HepG2 (cell line): Measurements from ENCODE around the gene OPALIN. TPM values are rescaled to one million over a fixed set of nuclear protein-coding genes. Genes with fewer than 3 reads are reported as not detected.
A peak's percentile ranks its signal among the peaks of the same experiment; 100 is the strongest.

ENCODE experiments used
- ATAC-seq: fragments of 200-7000 bp; cut with Tn5 transposase; 3 replicates; pipeline ENCODE4 v1.9.1; 2020; ENCODE audit warnings: mild to moderate bottlenecking, moderate library complexity
- BruUV-seq: library from RNA; stranded (reverse); fragments of 400-500 nt; replicated peaks from 2 replicates; lab custom pipeline; 2021; lab: Mats Ljungman, UMichigan
- CTCF ChIA-PET: fragments of 300-600 bp; formaldehyde crosslinking; extraction: SDS; loops from one replicate; lab custom pipeline; 2021; ENCODE audit warnings: low total read pairs, inconsistent platforms, low intra/inter-chr PET ratio; lab: Yijun Ruan, JAX
- POLR2A ChIA-PET: fragments of 350-600 bp; sonication (Branson Sonifier 250); formaldehyde crosslinking; loops from one replicate; lab custom pipeline; 2020; ENCODE audit warnings: antibody characterized with exemption, inconsistent platforms; lab: Yijun Ruan, JAX
- DNase-seq: peaks from one replicate; pipeline ENCODE4 v3.0.0-alpha.2; 2015; ENCODE audit warnings: low spot score
- FAIRE-seq: peaks from 3 replicates; lab custom pipeline; 2011; peaks lifted over from hg19 to GRCh38; lab: Jason Lieb, UNC
- H2AFZ ChIP-seq: one replicate; pipeline ENCODE4 v1.6.1; 2011; ENCODE audit warnings: low read length, inconsistent platforms
- H3K27ac ChIP-seq: fragments of 300-600 bp; 3 replicates; pipeline ENCODE4 v1.8.0; 2011; ENCODE audit warnings: mixed run types, mild to moderate bottlenecking, mixed read lengths, low read length, inconsistent platforms; ENCODE audit not compliant: insufficient read depth; ENCODE audit errors: extremely low read length
- H3K27me3 ChIP-seq, 2 experiments: fragments of 200-600 bp in 1 of 2; 2 replicates in 1 of 2; 3 replicates in 1 of 2; pipeline versions ENCODE4 v1.6.0 to v1.8.0; 2011; ENCODE audit warnings: low read length in 2 of 2, mild to moderate bottlenecking in 2 of 2, moderate library complexity in 2 of 2, inconsistent platforms in 1 of 2; ENCODE audit not compliant: insufficient read depth in 2 of 2, control insufficient read depth in 1 of 2
- H3K36me3 ChIP-seq, 2 experiments: fragments of 200-600 bp in 1 of 2; replicated peaks in 1 of 2; 2 replicates in 1 of 2; 3 replicates in 1 of 2; pipeline versions ENCODE4 v1.5.1 to v1.8.0; 2011; ENCODE audit warnings: low read length in 2 of 2, inconsistent platforms in 1 of 2; ENCODE audit not compliant: insufficient read depth in 2 of 2, control insufficient read depth in 1 of 2
- H3K4me1 ChIP-seq: 2 replicates; pipeline ENCODE4 v1.5.1; 2012; ENCODE audit warnings: low read length, inconsistent platforms; ENCODE audit not compliant: insufficient read depth
- H3K4me2 ChIP-seq: 2 replicates; pipeline ENCODE4 v1.6.0; 2011; ENCODE audit warnings: low read depth, low read length, inconsistent platforms
- H3K4me3 ChIP-seq, 3 experiments: fragments of 200-600 bp in 1 of 3; sonication (generic), shearing (Covaris generic) in 1 of 3; replicated peaks in 1 of 3; 2 replicates each; pipeline ENCODE4 v1.5.1; 2011 to 2016; ENCODE audit warnings: low read length in 3 of 3, inconsistent platforms in 2 of 3, low read depth in 2 of 3, mild to moderate bottlenecking in 2 of 3, control low read depth in 1 of 3, mixed read lengths in 1 of 3; ENCODE audit not compliant: insufficient read depth in 1 of 3
- H3K79me2 ChIP-seq: one replicate; pipeline ENCODE4 v1.6.1; 2011; ENCODE audit warnings: low read length, inconsistent platforms; ENCODE audit not compliant: insufficient read depth
- H3K9ac ChIP-seq: 2 replicates; pipeline ENCODE4 v1.6.0; 2011; ENCODE audit warnings: mild to moderate bottlenecking, low read depth, low read length, inconsistent platforms; ENCODE audit not compliant: insufficient read depth
- H3K9me3 ChIP-seq: 2 replicates; pipeline ENCODE4 v1.5.1; 2012; ENCODE audit warnings: mild to moderate bottlenecking, low read length
- H4K20me1 ChIP-seq: 2 replicates; pipeline ENCODE4 v1.6.0; 2011; ENCODE audit warnings: inconsistent platforms, mild to moderate bottlenecking, low read length, moderate library complexity; ENCODE audit not compliant: insufficient read depth
- KDM2A ChIP-seq: sonication (generic); formaldehyde crosslinking; IDR thresholded peaks from 2 replicates; pipeline ENCODE4 v1.4.0; 2020; ENCODE audit warnings: low read depth, missing genetic modification reagents, borderline replicate concordance
- RAD21 ChIP-seq: fragments of 450-650 bp; formaldehyde crosslinking; IDR thresholded peaks from 2 replicates; pipeline ENCODE4 v1.5.0; 2020; ENCODE audit warnings: mild to moderate bottlenecking
- STAG1 ChIP-seq: sonication (generic); formaldehyde crosslinking; IDR thresholded peaks from 2 replicates; pipeline ENCODE4 v1.4.0; 2020; ENCODE audit warnings: missing genetic modification reagents
- TARDBP ChIP-seq: sonication (generic); formaldehyde crosslinking; IDR thresholded peaks from 2 replicates; pipeline ENCODE4 v1.8.0; 2022; ENCODE audit warnings: mild to moderate bottlenecking, missing genetic modification reagents
- XRCC5 ChIP-seq: fragments of 200-400 bp; formaldehyde crosslinking; optimal IDR thresholded peaks from 2 replicates; pipeline ENCODE3; 2017; ENCODE audit warnings: mild to moderate bottlenecking, low read length
- ZBTB38 ChIP-seq: sonication (generic); formaldehyde crosslinking; IDR thresholded peaks from 2 replicates; pipeline ENCODE4 v1.5.1; 2020; ENCODE audit warnings: mild to moderate bottlenecking, missing genetic modification reagents
- ZKSCAN5 ChIP-seq: sonication (generic); formaldehyde crosslinking; IDR thresholded peaks from 2 replicates; pipeline ENCODE4 v1.5.1; 2020; ENCODE audit warnings: mild to moderate bottlenecking, missing genetic modification reagents
- ZNF180 ChIP-seq: sonication (generic); formaldehyde crosslinking; IDR thresholded peaks from 2 replicates; pipeline ENCODE4 v1.4.0; 2020; ENCODE audit warnings: low read depth, missing genetic modification reagents, borderline replicate concordance
- ZNF224 ChIP-seq: sonication (generic); formaldehyde crosslinking; IDR thresholded peaks from 2 replicates; pipeline ENCODE4 v1.5.0; 2020; ENCODE audit warnings: mild to moderate bottlenecking, missing genetic modification reagents
- ZNF510 ChIP-seq: sonication (generic); formaldehyde crosslinking; IDR thresholded peaks from 2 replicates; pipeline ENCODE4 v1.4.0; 2020; ENCODE audit warnings: low read depth, mild to moderate bottlenecking, missing genetic modification reagents
- WGBS: methylation state at CpG from one replicate; pipeline ENCODE4 v1.1.6; 2017; ENCODE audit warnings: low lambda C conversion rate; 5-methylcytosine and 5-hydroxymethylcytosine counted together
- in situ Hi-C: cut with HindIII; loops from 2 replicates; pipeline ENCODE4 v1.10.0; 2017; ENCODE audit warnings: low pct_unique_long_range_greater_than_20kb; ENCODE audit not compliant: extremely low pct_ligation_motif_present
- intact Hi-C: fragments of 100-400 bp; cut with micrococcal nuclease; formaldehyde crosslinking; loops from one replicate; pipeline ENCODE4 v1.10.0; 2022; ENCODE audit not compliant: unreplicated experiment
- polyA plus RNA-seq, 8 experiments: library from polyadenylated mRNA; depleted of rRNA in 3 of 8; stranded (reverse) in 7 of 8; unstranded in 1 of 8; fragments of >200 nt; fragmentation: Illumina TruSeq in 4 of 8; extraction: Trizol in 4 of 8; gene quantifications; 2 replicates each; pipeline versions ENCODE4 v1.2.1 to v1.2.3, GENCODE V29; 2011 to 2016; ENCODE audit warnings: low read depth in 4 of 8, missing spikeins in 1 of 8, mixed read lengths in 1 of 8; ENCODE audit not compliant: insufficient read depth in 1 of 8
- total RNA-seq, 5 experiments: library from RNA; depleted of rRNA; stranded (reverse); fragments of >200 nt; fragmentation: Illumina TruSeq; extraction: Trizol; gene quantifications; 2 replicates each; pipeline ENCODE4 v1.2.3, GENCODE V29; 2016; ENCODE audit warnings: low read depth in 1 of 5
- TF ChIP-seq, protein P1 (sequence below): sonication (generic); formaldehyde crosslinking; IDR thresholded peaks from 2 replicates; pipeline ENCODE4 v1.5.1; 2020; ENCODE audit warnings: missing genetic modification reagents, mild to moderate bottlenecking, borderline replicate concordance
- TF ChIP-seq, protein P2 (sequence below): sonication (generic); formaldehyde crosslinking; IDR thresholded peaks from 2 replicates; pipeline ENCODE4 v1.8.1; 2023; ENCODE audit warnings: mild to moderate bottlenecking, inconsistent platforms, moderate library complexity, missing genetic modification reagents, borderline replicate concordance
- TF ChIP-seq, protein P3 (sequence below): sonication (generic); formaldehyde crosslinking; IDR thresholded peaks from 2 replicates; pipeline ENCODE4 v1.4.0; 2020; ENCODE audit warnings: missing genetic modification reagents
- TF ChIP-seq, protein P4 (sequence below): IDR thresholded peaks from 2 replicates; pipeline ENCODE4 v1.6.1; 2016
- TF ChIP-seq, protein P5 (sequence below): IDR thresholded peaks from 2 replicates; pipeline ENCODE4 v1.6.1; 2016; ENCODE audit warnings: missing genetic modification reagents, missing compliant biosample characterization

Gene OPALIN
- total and polyA plus RNA-seq, 2 of the 13 experiments (the other 11 are each of a cell fraction or from before 2014, with no cell fraction given): not detected

- TF ChIP-seq, protein P1, sequence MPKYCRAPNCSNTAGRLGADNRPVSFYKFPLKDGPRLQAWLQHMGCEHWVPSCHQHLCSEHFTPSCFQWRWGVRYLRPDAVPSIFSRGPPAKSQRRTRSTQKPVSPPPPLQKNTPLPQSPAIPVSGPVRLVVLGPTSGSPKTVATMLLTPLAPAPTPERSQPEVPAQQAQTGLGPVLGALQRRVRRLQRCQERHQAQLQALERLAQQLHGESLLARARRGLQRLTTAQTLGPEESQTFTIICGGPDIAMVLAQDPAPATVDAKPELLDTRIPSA (CRISPR knock-in tag): no peak
- TF ChIP-seq ZBTB38 (CRISPR knock-in tag) (no peak), TARDBP (no peak)
These were observed 39.1 kb upstream of the OPALIN start (continued) for GRCh38 chr10:96397902-96398301.

DNA sequence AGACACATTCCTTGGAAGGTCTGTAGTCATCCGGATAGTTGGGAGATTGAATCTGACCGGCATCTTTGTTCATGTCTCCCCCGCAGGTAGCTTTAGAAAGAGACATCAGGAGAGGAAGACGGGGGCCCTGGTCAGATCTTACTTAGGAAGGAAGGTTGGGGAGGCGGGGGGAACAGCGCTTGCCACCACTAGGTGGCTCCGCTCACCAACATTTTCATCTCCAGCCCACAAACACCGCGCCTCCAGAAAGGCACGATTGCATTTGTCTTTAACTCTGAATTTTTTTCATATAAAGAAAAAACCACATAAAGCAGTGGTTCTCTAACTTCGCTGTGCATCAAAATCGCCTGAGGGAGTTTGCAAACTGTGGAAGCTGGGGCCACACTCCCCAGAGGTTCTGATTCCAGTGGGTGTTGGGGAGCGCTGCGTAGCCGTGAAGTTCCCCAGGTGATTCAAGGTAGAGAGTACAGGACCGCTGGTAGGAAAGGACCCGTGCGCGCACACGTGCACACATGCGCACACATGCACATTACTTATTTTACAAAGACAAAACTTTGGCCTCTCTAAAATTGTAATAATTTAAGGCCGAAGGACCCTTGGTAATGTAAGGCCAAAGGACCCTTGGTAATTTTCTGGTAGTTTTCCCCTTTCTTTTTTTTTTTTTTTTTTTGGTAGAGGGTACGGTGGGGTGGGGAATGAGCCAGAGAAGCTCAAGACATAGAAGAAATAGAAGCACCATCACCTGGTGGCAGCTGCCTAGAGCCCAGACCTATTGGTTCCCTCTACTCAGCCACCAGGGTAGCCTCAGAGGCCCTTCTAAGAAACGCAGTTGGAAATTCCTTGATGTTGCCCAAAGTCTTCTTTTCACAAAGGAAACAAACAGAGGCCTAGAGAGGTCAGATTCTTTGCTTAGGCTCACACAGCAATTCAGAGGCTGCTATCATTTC, 37.4 kb upstream of the OPALIN start:
- peak; percentile 73 for FAIRE-seq
- WGBS: 11% methylated on average over 24 of the region's 24 CpGs
- ATAC-seq: peak; percentile 92
- Histone ChIP-seq H3K4me3 (peak overlapping the region in 1 of 3 experiments; percentile 20; a peak in 1 of 6 replicates), H3K79me2 (no peaks in the 10 kb centered on the region), H3K4me2 (0 out of 2 replicates have a peak overlapping the region, but pooled peaks have one; percentile 34), H4K20me1 (no peaks in the 10 kb centered on the region), H3K4me1 (no peaks in the 10 kb centered on the region), H3K27me3 (peaks cover 7 to 82% of the 10 kb centered on the region in 2 experiments), H3K9me3 (no peaks in the 10 kb centered on the region), H2AFZ (no peak overlapping the region), H3K36me3 (no peaks in the 10 kb centered on the region), H3K27ac (no peak overlapping the region), H3K9ac (no peak overlapping the region)
- POLR2A ChIA-PET: no interaction called here
- intact Hi-C loops: loop anchor here (1.0 kb wide), 1 partner anchor 117 kb away; the partner anchor contains the start of gene TLL2
- CTCF ChIA-PET: interaction anchor here (1.0 to 1.8 kb wide), 3 partner anchors 115 to 160 kb away, joined by 3 to 10 read pairs (median 6); partner anchors contain the start of gene TLL2
- peak; percentile 41 for DNase-seq
- no TSS peak for BruUV-seq
- in situ Hi-C loops: loop anchor here (5.0 to 10.0 kb wide), 2 partner anchors 116 to 349 kb away; partner anchors contain the start of gene TLL2
- TF ChIP-seq KDM2A (CRISPR knock-in tag) (0 out of 2 replicates have a peak, but pooled peaks have one; percentile 32), XRCC5 (peak; percentile 27), STAG1 (CRISPR knock-in tag) (peak; percentile 79), RAD21 (CRISPR knock-in tag) (peak; percentile 71), ZNF180 (CRISPR knock-in tag) (no peak), ZNF224 (no peak), ZKSCAN5 (CRISPR knock-in tag) (no peak), ZNF510 (CRISPR knock-in tag) (no peak)
- TF ChIP-seq, protein P2, sequence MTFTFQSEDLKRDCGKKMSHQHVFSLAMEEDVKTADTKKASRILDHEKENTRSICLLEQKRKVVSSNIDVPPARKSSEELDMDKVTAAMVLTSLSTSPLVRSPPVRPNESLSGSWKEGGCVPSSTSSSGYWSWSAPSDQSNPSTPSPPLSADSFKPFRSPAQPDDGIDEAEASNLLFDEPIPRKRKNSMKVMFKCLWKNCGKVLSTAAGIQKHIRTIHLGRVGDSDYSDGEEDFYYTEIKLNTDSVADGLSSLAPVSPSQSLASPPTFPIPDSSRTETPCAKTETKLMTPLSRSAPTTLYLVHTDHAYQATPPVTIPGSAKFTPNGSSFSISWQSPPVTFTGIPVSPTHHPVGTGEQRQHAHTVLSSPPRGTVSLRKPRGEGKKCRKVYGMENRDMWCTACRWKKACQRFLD (CRISPR knock-in tag): no peak
- TF ChIP-seq, protein P3, sequence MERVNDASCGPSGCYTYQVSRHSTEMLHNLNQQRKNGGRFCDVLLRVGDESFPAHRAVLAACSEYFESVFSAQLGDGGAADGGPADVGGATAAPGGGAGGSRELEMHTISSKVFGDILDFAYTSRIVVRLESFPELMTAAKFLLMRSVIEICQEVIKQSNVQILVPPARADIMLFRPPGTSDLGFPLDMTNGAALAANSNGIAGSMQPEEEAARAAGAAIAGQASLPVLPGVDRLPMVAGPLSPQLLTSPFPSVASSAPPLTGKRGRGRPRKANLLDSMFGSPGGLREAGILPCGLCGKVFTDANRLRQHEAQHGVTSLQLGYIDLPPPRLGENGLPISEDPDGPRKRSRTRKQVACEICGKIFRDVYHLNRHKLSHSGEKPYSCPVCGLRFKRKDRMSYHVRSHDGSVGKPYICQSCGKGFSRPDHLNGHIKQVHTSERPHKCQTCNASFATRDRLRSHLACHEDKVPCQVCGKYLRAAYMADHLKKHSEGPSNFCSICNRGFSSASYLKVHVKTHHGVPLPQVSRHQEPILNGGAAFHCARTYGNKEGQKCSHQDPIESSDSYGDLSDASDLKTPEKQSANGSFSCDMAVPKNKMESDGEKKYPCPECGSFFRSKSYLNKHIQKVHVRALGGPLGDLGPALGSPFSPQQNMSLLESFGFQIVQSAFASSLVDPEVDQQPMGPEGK (CRISPR knock-in tag): peak; percentile 30; the same call in 1 of the 2 replicates
- TF ChIP-seq, protein P4, sequence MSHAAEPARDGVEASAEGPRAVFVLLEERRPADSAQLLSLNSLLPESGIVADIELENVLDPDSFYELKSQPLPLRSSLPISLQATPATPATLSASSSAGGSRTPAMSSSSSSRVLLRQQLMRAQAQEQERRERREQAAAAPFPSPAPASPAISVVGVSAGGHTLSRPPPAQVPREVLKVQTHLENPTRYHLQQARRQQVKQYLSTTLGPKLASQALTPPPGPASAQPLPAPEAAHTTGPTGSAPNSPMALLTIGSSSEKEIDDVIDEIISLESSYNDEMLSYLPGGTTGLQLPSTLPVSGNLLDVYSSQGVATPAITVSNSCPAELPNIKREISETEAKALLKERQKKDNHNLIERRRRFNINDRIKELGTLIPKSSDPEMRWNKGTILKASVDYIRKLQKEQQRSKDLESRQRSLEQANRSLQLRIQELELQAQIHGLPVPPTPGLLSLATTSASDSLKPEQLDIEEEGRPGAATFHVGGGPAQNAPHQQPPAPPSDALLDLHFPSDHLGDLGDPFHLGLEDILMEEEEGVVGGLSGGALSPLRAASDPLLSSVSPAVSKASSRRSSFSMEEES (CRISPR knock-in tag): no peak
- TF ChIP-seq, protein P5, sequence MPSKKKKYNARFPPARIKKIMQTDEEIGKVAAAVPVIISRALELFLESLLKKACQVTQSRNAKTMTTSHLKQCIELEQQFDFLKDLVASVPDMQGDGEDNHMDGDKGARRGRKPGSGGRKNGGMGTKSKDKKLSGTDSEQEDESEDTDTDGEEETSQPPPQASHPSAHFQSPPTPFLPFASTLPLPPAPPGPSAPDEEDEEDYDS (CRISPR knock-in tag): no peak
